Fibroblast of lung (primary cell): ENCODE measurements around the gene PON3.

Experiments used
- EZH2 ChIP-seq: IDR thresholded peaks from 2 replicates; pipeline ENCODE4 v1.5.1; 2012; ENCODE audit warnings: low read length, control low read depth, mild to moderate bottlenecking; ENCODE audit errors: missing control alignments
- TF ChIP-seq, protein P1 (sequence below), 2 donors: IDR thresholded peaks in 1 of 2; conservative IDR thresholded peaks in 1 of 2; 1 replicate in 1 of 2; 2 replicates in 1 of 2; pipeline ENCODE4 v1.5.1; 2011 to 2012; ENCODE audit warnings: low read length in 2 of 2, control low read depth in 1 of 2, inconsistent platforms in 1 of 2, low read depth in 1 of 2, mild to moderate bottlenecking in 1 of 2

DNA sequence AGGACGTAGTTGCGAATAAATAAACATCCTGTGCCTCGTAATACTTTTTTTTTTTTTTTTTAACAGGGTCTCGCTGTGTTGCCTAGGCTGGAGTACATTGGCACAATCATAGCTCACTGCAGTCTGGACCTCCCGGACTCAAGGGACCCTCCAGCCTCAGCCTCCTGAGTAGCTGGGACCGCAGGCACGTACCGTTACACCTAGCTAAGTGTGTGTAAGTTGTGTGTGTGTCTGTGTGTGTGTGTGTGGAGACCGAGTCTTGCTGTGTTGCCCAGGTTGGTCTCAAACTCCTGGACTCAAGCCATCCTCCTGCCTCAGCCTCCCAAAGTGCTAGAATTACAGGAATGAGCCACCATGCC is 39.2 kb upstream of the PON3 start:
- no peak for TF ChIP-seq EZH2
- TF ChIP-seq, protein P1, sequence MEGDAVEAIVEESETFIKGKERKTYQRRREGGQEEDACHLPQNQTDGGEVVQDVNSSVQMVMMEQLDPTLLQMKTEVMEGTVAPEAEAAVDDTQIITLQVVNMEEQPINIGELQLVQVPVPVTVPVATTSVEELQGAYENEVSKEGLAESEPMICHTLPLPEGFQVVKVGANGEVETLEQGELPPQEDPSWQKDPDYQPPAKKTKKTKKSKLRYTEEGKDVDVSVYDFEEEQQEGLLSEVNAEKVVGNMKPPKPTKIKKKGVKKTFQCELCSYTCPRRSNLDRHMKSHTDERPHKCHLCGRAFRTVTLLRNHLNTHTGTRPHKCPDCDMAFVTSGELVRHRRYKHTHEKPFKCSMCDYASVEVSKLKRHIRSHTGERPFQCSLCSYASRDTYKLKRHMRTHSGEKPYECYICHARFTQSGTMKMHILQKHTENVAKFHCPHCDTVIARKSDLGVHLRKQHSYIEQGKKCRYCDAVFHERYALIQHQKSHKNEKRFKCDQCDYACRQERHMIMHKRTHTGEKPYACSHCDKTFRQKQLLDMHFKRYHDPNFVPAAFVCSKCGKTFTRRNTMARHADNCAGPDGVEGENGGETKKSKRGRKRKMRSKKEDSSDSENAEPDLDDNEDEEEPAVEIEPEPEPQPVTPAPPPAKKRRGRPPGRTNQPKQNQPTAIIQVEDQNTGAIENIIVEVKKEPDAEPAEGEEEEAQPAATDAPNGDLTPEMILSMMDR (conservative IDR thresholded peaks at IDR 0.05 in 1 of 2, IDR thresholded peaks at IDR 0.05 in 1 of 2; ENCODE audit: low read depth in 1 of 2, low read length in 2 of 2): no peak
